Breast epithelium (tissue), 3 donors: ENCODE data around the gene PTGFRN.

ENCODE experiments used
- CTCF ChIP-seq, 3 donors: fragments of 450-650 bp; IDR thresholded peaks; one replicate each; pipeline ENCODE4 v1.5.1; 2016 to 2017; ENCODE audit warnings: antibody characterized with exemption in 3 of 3, mild to moderate bottlenecking in 3 of 3, moderate library complexity in 3 of 3
- POLR2A ChIP-seq: fragments of 450-650 bp; IDR thresholded peaks from one replicate; pipeline ENCODE4 v1.6.1; 2016; ENCODE audit warnings: antibody characterized with exemption, mild to moderate bottlenecking, moderate library complexity
- POLR2AphosphoS5 ChIP-seq, 3 donors: sonication (generic); formaldehyde crosslinking; IDR thresholded peaks; one replicate each; pipeline ENCODE4 v1.6.1; 2017; ENCODE audit warnings: antibody characterized with exemption in 3 of 3

- TF ChIP-seq CTCF (IDR thresholded peaks at IDR 0.05) (no peak), POLR2A (no peak), POLR2AphosphoS5 (IDR thresholded peaks at IDR 0.05) (no peak)
Observed at GRCh38 chr1:116982319-116983004, 72.7 kb downstream of the PTGFRN start.
